RWPE1 (cell line): Measurements from ENCODE around the gene SPHK2.
A peak's percentile ranks its signal among the peaks of the same experiment; 100 is the strongest.

Source experiments
- CTCF ChIA-PET: fragments of 350-600 bp; sonication (Branson Sonifier 250); formaldehyde crosslinking; extraction: SDS; loops from one replicate; lab custom pipeline; 2021; lab: Yijun Ruan, JAX
- POLR2A ChIA-PET: fragments of 400-600 bp; formaldehyde crosslinking; extraction: SDS; loops from one replicate; lab custom pipeline; 2020; ENCODE audit warnings: antibody characterized with exemption; ENCODE audit not compliant: low non-redundant PET; lab: Yijun Ruan, JAX
- DNase-seq: peaks from one replicate; pipeline ENCODE4 v3.0.0; 2012; ENCODE audit warnings: low spot score
- H3K27ac ChIP-seq: fragments of 450-650 bp; 2 replicates; pipeline ENCODE4 v1.5.1; 2017
- TF ChIP-seq, protein P1 (sequence below): fragments of 450-650 bp; conservative IDR thresholded peaks from 2 replicates; pipeline ENCODE4 v1.5.1; 2017; ENCODE audit warnings: low read depth, mild to moderate bottlenecking

Gene SPHK2

DNA sequence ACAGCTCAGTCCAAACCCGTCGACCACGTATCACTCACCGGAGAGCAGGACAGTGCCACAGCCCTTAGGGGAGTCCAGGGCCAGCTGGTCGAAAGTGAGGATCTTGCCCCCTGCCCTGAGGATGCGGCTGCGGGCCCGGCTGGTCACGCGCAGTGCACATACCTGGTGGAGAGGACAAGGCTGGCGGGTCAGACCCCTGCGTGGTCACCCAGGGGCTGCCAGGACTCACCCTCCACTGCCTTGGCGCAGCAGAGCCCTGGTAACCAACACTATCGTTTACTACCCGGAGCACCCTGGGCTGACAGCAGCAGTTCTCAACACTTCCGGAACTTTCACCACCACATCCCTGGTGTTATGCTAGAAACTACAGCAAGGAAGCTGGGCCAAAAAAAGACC, 3.3 kb upstream of the SPHK2 start:
- POLR2A ChIA-PET: interaction anchor here (1.2 kb wide), 1 partner anchor 129 kb away, joined by 3 read pairs; no protein-coding TSS in a partner anchor
- TF ChIP-seq, protein P1, sequence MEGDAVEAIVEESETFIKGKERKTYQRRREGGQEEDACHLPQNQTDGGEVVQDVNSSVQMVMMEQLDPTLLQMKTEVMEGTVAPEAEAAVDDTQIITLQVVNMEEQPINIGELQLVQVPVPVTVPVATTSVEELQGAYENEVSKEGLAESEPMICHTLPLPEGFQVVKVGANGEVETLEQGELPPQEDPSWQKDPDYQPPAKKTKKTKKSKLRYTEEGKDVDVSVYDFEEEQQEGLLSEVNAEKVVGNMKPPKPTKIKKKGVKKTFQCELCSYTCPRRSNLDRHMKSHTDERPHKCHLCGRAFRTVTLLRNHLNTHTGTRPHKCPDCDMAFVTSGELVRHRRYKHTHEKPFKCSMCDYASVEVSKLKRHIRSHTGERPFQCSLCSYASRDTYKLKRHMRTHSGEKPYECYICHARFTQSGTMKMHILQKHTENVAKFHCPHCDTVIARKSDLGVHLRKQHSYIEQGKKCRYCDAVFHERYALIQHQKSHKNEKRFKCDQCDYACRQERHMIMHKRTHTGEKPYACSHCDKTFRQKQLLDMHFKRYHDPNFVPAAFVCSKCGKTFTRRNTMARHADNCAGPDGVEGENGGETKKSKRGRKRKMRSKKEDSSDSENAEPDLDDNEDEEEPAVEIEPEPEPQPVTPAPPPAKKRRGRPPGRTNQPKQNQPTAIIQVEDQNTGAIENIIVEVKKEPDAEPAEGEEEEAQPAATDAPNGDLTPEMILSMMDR: no peak

DNA sequence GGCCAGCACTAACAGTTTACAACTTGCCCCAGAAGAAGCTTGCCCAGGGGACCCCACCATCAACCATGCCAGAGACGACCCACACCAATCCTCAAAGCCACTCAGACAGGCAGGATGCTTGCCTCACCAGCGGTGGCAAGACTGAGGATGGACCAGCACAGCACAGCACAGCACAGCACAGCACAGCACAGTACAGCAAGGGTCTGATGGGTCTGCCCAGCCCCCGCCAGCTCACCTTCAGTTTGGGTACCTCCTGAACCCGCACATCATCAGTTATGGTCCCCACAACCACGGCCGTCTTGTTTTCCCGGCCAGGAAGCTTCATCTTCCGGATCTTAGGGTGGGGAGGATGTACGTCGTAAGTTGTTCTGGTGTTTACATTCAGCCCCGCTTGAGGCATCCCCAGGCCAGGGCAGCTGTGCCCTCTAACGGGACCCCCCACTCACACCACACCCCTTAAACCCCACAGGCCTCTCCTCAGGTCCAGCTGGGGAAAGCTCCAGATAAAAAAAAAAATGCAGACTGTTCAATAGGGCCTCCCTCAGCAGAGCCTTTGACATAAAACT, 2.7 kb upstream of the SPHK2 start:
- TF ChIP-seq, protein P1: no peak
- no peak for DNase-seq
- peak overlapping the region; percentile 92 for H3K27ac ChIP-seq
- CTCF ChIA-PET: interaction anchor here (0.7 to 1.5 kb wide), 4 partner anchors 11 to 240 kb away, joined by 3 to 6 read pairs (median 4); no protein-coding TSS in a partner anchor
- POLR2A ChIA-PET: no interaction called here

More for the DNA sequence above, 3.3 kb upstream of the SPHK2 start:
- peak overlapping the region; percentile 92 for H3K27ac ChIP-seq
- CTCF ChIA-PET: interaction anchor here (0.6 to 1.5 kb wide), 4 partner anchors 12 to 129 kb away, joined by 3 to 5 read pairs (median 4); no protein-coding TSS in a partner anchor
- no peak for DNase-seq

DNA sequence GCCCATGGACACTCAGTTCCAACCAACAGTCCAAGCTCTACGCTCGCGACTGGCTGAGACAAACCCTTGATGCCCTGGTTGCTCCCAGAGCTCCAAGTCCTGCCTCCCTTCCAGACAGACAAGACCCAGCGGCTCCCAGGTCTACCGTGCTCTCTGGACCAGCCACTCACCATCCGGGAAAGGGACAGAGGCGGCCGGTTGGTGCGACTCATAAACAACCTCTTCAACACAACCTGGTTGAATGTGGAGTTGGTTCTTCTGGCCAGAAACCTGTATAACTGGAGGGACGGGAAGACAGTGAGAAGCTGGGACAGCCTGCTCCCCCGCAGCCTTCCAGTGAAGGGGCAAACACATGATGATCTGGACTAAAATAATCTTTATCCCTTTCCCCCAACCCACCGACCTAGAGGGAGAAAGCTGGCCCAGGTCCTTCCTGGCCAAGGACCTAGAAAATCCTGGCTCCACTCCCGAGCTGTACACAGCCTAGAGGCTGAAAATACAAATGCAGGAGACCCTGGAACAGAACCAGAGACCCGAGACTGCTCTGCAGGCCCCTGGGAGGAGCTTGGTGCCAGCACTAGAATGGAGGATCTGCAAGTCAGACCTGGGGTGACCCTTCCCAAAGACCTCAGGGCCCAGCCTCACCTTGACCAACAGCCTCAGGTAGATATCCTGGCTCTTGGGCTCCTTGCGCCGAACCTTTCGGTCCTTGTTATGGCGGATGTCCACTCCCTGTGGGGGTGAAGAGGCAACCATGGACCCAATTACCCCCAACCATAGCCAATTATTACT, 2.0 kb upstream of the SPHK2 start:
- ChIA-PET CTCF (interaction anchor here (0.7 kb wide), 1 partner anchor 240 kb away, joined by 6 read pairs; no protein-coding TSS in a partner anchor), POLR2A (no interaction called here)
- DNase-seq: no peak
- TF ChIP-seq, protein P1: no peak
- H3K27ac ChIP-seq: peak overlapping the region; percentile 92

DNA sequence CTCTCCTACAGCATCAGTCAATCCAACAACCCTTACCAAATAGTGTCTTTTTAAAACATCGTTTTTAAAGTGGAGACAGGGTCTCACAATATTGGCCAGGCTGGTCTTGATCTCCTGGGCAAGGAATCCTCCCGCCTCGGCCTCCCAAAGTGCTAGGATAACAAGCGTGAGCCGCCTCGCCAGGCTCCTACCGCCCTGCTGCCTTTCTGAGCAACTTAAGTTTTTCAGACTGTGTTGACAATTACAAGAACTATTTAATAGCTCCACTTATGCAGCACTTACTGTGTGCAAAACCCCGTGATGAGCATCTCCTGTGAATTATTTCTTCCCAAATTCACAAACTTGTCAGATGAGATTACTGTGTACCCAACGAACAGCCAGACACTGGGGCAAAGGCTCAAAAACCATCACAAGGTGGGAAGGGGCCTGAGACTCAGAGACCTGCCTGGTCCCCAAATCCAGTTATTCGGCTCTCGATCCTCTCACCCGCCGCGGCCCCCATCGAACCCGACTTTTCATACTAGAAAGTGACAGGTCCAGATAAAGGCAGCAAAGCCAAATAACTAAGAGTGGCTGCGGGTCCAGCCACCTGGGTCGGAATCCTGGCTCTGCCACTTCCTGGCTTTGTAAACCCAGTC, 909 bp upstream of the SPHK2 start:
- TF ChIP-seq, protein P1: no peak
- ChIA-PET POLR2A (interaction anchor here (0.6 to 1.3 kb wide), 6 partner anchors 10 to 240 kb away, joined by 3 to 7 read pairs (median 3); no protein-coding TSS in a partner anchor), CTCF (interaction anchor here (0.6 kb wide), 1 partner anchor 152 kb away, joined by 3 read pairs; no protein-coding TSS in a partner anchor)
- DNase-seq: no peak
- H3K27ac ChIP-seq: peak overlapping the region; percentile 92

DNA sequence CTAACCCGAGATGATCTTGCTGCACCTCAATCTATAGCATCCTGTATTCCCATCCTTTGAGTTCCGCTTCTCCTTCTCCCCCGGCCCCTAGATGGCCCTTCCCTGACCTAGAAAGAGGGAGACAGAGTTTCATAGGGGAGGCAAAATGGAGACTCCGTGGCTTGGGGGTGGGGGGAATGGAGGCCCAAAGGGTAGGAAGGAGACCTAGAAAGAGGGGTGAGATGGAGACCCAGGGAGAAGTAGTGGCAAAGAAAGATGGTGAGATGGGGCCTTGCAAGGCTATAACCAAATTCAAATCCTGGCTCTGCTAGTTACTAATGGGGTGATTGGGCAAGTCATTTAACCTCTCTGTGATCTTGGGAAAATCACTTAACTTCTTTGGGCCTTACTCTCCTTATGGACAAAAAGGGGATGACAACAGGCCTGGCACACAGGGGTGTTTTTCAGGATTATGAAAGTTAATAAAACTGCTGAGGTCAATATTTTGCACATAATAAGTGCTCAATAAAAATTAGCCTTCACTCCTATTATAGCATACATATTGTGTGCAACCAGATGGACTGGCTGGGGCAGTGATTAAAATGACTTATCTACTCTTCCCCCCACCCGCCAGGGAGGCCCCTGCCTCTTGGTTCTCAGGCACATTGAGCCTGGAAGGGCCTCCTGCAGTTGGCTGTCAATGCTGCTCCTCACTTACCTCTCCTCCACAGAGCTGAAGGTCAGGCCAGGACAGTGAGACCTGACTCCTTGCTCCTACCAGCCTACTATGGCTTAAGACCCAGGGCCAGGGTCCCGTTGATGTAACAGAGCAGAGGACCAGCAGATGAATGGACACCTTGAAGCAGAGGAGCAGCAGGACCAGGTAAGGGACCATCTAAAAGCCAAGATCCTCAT, 633 bp downstream of the SPHK2 start:
- peak overlapping the region; percentile 92 for H3K27ac ChIP-seq
- no peak for DNase-seq
- ChIA-PET CTCF (no interaction called here), POLR2A (interaction anchor here (1.2 to 1.3 kb wide), 3 partner anchors 8 to 14 kb away, joined by 3 to 7 read pairs (median 4); no protein-coding TSS in a partner anchor)
- TF ChIP-seq, protein P1: no peak
